ENCODE results near the gene CACNB2.
"Not testable (repeated sequence)": the region's sequence is repeated elsewhere in the genome, so short reads cannot be mapped to it uniquely, and the experiment has no call there.

The CACNB2 gene

GRCh38 chr10:18149196-18149800 lies 9.1 kb downstream of the CACNB2 start:
- no peak for DNase-seq

GRCh38 chr10:18151356-18151890 lies 11.2 kb downstream of the CACNB2 start:
- no peak for DNase-seq

- not testable (repeated sequence) for DNase-seq
Observed at GRCh38 chr10:18153381-18153780, 13.2 kb downstream of the CACNB2 start.

- no peak for DNase-seq
Observed at GRCh38 chr10:18155321-18155720, 15.1 kb downstream of the CACNB2 start.

DNA sequence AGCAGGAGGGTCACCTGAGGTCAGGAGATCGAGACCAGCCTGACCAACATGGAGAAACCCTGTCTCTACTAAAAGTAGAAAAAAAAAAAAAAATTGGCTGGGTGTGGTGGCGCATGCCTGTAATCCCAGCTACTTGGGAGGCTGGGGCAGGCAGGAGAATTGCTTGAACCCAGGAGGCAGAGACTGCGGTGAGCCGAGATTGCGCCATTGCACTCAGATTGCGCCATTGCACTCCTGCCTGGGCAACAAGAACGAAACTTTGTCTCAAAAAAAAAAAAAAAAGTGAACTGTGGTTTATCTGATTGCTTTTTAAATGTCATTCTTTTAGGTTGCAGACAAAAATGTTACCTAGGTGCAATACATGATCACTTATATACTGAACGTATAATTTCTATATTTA lies 16.6 kb downstream of the CACNB2 start:
- not testable (repeated sequence) for DNase-seq

DNA sequence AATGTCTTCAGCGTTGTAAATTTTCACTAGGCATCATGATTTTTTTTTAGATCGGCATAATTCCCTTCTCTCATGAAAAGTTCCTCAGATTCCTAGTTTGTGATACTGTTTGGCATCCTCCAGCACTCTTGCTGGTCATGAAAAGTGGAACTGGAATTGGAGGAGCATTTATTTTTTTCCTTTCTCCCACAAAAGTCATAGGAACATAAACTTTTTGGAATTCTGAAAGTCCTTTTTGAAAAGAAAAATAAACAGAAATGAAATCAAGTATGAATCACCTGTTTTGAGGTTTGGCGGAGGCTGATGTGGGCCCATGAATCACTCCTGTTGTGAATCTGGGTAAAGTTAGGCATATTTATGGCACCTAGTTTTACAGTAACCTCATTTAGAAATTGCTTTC lies 17.7 kb downstream of the CACNB2 start:
- no peak for DNase-seq

DNA sequence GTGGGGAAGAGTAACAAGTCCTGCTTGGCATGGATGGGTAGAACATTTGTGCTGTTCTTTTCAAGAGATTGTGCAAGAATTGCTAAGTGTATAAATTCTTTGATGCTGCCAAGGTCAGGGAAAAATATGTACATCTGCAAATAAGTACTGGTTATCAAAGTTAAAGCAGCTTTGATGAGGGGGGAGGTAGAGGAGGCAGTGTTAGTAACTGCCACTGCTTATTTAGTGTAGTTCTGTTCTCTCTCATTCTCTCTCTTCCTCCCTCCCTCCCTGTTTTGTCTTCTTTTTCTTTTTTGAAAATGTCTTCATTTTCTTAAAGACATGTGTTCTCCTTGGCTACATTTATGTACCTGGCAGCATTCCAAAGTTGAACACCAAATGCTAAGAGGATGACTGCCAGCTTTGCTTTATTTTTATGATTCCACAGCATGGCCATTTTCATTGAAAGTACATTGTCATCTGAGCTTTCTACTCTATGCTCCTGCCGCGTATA lies 18.6 kb downstream of the CACNB2 start:
- no peak for DNase-seq

DNA sequence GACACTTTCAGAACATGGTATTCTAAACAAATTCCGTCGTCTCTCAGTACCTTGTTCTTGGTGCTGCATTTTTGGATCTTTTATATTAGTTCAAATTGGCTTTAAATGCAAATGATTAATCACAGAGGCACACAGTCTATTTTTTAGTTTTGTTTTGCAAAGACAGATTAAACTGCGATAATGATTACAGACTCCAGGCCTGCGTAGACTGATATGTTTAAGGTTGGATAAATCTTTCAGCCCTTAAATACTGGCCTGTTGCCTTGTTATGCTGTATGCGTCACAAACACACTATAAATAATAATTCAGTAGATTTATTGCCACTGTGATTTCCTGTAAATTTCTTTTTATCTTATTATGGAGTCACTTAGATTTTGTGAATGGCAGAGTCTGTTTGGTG lies 19.3 kb downstream of the CACNB2 start:
- DNase-seq, result no peak

DNA sequence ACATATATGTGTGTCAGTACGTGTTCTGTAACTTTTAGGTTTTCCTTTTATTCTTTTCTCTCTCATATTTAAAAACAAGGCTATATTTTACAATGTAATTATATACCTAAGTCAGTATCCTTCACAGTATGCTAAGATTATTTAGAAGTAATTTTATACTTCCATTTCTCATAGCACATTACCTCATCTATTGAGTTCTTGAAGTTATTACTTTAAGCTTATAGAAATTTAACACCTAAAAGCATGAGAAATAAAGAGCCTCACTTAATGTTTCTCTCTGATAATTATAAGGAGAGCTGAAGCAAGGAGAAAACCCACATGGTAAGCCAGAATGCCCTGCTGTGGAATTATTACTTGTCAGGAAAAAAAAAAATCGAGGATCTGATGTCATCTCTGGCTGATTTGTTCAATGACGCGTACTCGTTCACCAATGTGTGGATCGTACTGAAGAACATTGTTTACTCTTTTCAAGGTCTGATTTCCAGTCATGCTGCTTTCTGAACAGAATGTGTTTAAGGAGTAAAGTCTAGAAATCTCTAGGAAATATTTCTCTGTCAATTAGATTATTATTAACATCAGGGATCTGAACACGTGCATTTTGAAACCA lies 21.9 kb downstream of the CACNB2 start:
- DNase-seq, result no peak

- no peak for DNase-seq
Observed at GRCh38 chr10:18164093-18164492, 23.9 kb downstream of the CACNB2 start.

DNA sequence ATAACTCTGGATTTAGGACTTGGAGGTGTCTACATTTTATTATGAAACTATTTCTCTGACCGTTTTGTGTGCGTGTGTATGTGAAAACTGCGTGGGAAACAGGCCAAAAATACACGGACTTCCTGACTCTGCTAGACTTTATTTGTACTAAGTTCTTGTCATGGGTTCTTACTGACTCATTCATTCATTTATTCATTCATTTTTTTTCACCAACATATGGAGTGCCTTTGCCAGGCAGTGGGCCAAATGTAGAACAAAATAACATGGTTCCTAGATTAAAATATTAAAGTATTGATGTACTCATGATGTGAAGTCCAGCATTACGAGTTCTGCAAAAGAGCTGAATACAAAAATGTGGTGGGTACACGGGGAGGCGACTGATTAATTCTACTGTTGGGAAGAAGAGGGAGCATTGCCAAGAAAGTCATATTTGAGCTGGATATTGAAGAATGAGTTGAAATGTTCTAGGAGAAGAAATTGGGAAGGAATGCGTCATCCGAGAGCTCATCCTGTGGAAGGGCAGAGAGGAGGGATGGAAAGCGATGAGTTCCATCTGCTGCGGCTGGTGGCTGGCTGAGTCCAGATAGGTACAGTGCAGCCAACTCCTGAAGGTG lies 24.6 kb downstream of the CACNB2 start:
- no peak for DNase-seq

DNA sequence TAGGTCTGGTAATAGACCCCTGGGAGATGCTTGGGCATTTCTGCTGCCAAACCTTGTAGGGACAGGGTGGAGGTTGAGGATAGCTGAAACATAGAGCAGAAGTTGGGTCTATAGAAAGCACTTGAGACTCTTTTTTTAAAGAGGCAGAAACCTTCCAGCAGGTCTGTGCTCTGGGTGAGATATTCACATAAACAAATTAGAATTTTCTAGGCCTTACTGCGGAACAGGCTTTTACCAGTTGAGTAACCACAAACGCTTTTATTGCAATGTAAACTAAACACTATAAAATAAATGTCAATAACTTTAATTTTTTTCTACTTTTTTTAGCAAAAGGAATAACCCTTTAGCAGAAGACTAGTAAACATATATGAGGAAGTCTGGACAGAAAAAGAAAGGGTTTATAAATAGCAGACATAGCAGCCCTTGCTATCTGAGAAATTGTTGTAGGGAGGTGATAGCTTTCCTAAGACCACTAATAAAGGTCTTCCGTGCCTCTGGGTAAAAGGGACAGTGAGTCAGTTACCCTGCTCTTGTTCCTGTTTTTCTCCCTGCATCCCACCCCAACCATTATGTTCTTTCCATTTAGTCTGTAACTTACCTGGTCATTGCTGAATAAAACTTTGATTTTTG lies 38.7 kb downstream of the CACNB2 start:
- DNase-seq, result no peak

GRCh38 chr10:18179891-18180290 lies 39.7 kb downstream of the CACNB2 start:
- DNase-seq, result peak; percentile 17

GRCh38 chr10:18181382-18181781 lies 41.2 kb downstream of the CACNB2 start:
- DNase-seq, result not testable (repeated sequence)

DNA sequence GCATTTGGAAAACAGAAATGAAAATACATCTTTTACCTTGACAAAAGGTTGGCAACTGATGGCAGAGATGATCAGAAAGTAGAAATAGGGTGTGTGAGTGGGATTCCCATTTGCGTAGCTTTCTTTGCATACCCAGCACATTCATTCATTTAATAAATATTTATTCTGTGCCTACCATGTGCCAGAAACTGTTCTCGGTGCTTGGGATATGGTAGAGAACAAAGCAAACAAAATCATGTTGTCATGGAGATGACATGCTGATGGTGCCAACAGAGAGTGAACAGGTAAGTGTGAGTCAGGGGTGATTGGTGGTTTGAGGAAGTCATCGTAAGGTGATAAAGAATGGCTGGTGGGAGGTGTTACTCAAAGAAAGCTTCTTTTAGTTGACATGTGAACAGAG lies 45.4 kb downstream of the CACNB2 start:
- DNase-seq, result no peak

DNA sequence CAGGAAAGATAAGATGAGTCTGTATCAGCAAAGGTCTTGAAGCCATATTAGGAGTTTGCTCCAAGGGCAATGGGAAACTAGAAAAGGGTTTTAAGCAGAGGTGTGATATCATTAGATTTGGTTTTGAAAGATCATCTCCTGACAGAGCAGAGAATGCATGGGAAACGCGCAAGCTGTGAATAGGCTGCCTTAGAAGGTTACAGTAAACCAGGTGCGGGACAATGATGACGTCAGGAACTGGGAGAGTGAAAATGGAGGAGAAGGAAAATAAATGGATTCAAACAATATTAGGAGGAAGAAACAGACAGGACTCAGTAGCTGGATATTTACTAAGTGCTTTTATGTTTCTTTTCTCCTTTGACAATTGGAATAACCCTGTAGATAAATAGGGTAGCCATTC lies 50.6 kb downstream of the CACNB2 start:
- no peak for DNase-seq

- no peak for DNase-seq
Observed at GRCh38 chr10:18194634-18195033, 54.4 kb downstream of the CACNB2 start.

GRCh38 chr10:18195060-18195799 lies 55.0 kb downstream of the CACNB2 start:
- DNase-seq, result no peak

GRCh38 chr10:18196806-18197550 lies 56.8 kb downstream of the CACNB2 start:
- DNase-seq, result no peak

- no peak for DNase-seq
Observed at GRCh38 chr10:18197706-18198105, 57.5 kb downstream of the CACNB2 start.

- no peak for DNase-seq
Observed at GRCh38 chr10:18201877-18202276, 61.7 kb downstream of the CACNB2 start.
